K562 (cell line): ENCODE data around the gene CSNK1D. TPM values are rescaled to one million over a fixed set of nuclear protein-coding genes. Genes with fewer than 3 reads are reported as not detected.

Source experiments
- ATAC-seq: fragments of 200-7000 bp; cut with Tn5 transposase; 3 replicates; pipeline ENCODE4 v1.9.1; 2020; ENCODE audit warnings: moderate library complexity
- BruUV-seq: library from RNA; stranded (reverse); fragments of 400-500 nt; replicated peaks from 2 replicates; lab custom pipeline; 2021; lab: Mats Ljungman, UMichigan
- CTCF ChIA-PET: fragments of 300-600 bp; formaldehyde crosslinking; extraction: SDS; loops from one replicate; lab custom pipeline; 2021; ENCODE audit warnings: low intra/inter-chr PET ratio; lab: Yijun Ruan, JAX
- POLR2A ChIA-PET: fragments of 300-600, 350-650 bp; sonication (Branson Sonifier 250); formaldehyde crosslinking; extraction: SDS; loops from one replicate; lab custom pipeline; 2021; ENCODE audit warnings: antibody characterized with exemption, inconsistent platforms; lab: Yijun Ruan, JAX
- DNase-seq, 4 experiments: peaks; one replicate each; pipeline versions ENCODE4 v3.0.0 to v3.0.0-alpha.2; 2011 to 2018; ENCODE audit warnings: low spot score in 3 of 4, mixed read lengths in 3 of 4; ENCODE audit errors: extremely low read depth in 1 of 4
- FAIRE-seq: peaks from 2 replicates; lab custom pipeline; 2011; peaks lifted over from hg19 to GRCh38; lab: Jason Lieb, UNC
- H2AFZ ChIP-seq: 2 replicates; pipeline ENCODE4 v1.6.0; 2011; ENCODE audit warnings: low read depth, low read length, control low read depth, inconsistent platforms
- H3K27ac ChIP-seq: fragments of 200-600 bp; 3 replicates; pipeline ENCODE4 v1.8.0; 2011; ENCODE audit warnings: low read depth, mild to moderate bottlenecking, control low read depth, inconsistent platforms, low read length, moderate library complexity, mixed read lengths; ENCODE audit errors: extremely low read depth
- H3K27me3 ChIP-seq, 2 experiments: fragments of 300-600 bp in 1 of 2; 2 replicates in 1 of 2; 3 replicates in 1 of 2; pipeline versions ENCODE4 v1.6.0 to v1.8.0; 2011; ENCODE audit warnings: inconsistent platforms in 2 of 2, low read length in 2 of 2, mild to moderate bottlenecking in 1 of 2, mixed read lengths in 1 of 2, moderate library complexity in 1 of 2; ENCODE audit not compliant: control insufficient read depth in 2 of 2, insufficient read depth in 2 of 2
- H3K36me3 ChIP-seq: fragments of 300-600 bp; 3 replicates; pipeline ENCODE4 v1.8.0; 2011; ENCODE audit warnings: mild to moderate bottlenecking, low read length, inconsistent platforms; ENCODE audit not compliant: control insufficient read depth, insufficient read depth
- H3K4me1 ChIP-seq, 2 experiments: fragments of 200-600 bp in 1 of 2; replicated peaks in 1 of 2; 2 replicates in 1 of 2; 3 replicates in 1 of 2; pipeline versions ENCODE4 v1.5.1 to v1.8.0; 2011; ENCODE audit warnings: inconsistent platforms in 2 of 2, low read length in 2 of 2, mild to moderate bottlenecking in 1 of 2, mixed read lengths in 1 of 2, moderate library complexity in 1 of 2; ENCODE audit not compliant: control insufficient read depth in 2 of 2, insufficient read depth in 2 of 2
- H3K4me2 ChIP-seq: 2 replicates; pipeline ENCODE4 v1.6.1; 2011; ENCODE audit warnings: low read length, control low read depth, inconsistent platforms, mixed read lengths; ENCODE audit not compliant: insufficient read depth
- H3K4me3 ChIP-seq: fragments of 200-600 bp; sonication (generic), shearing (Covaris generic); 2 replicates; pipeline ENCODE4 v1.5.1; 2016; ENCODE audit warnings: control low read depth, inconsistent platforms
- H3K79me2 ChIP-seq: fragments of 200-600 bp; 3 replicates; pipeline ENCODE4 v1.8.0; 2011; ENCODE audit warnings: low read length, inconsistent platforms; ENCODE audit not compliant: control insufficient read depth, insufficient read depth
- H3K9ac ChIP-seq, 2 experiments: 2 replicates each; pipeline versions ENCODE4 v1.6.0 to v1.6.1; 2011; ENCODE audit warnings: low read depth in 2 of 2, low read length in 2 of 2, control low read depth in 1 of 2, inconsistent platforms in 1 of 2, mild to moderate bottlenecking in 1 of 2, mixed read lengths in 1 of 2; ENCODE audit not compliant: insufficient read depth in 1 of 2
- H3K9me1 ChIP-seq: one replicate; pipeline ENCODE4 v1.6.0; 2011; ENCODE audit warnings: inconsistent platforms, mild to moderate bottlenecking, low read length, moderate library complexity; ENCODE audit not compliant: control insufficient read depth, insufficient read depth
- H3K9me3 ChIP-seq: replicated peaks from 2 replicates; pipeline ENCODE4 v1.5.1; 2011; ENCODE audit warnings: low read depth, low read length, inconsistent platforms; ENCODE audit not compliant: control insufficient read depth, insufficient read depth
- H4K20me1 ChIP-seq: replicated peaks from 2 replicates; pipeline ENCODE4 v1.6.1; 2011; ENCODE audit warnings: low read length, inconsistent platforms, mixed read lengths; ENCODE audit not compliant: control insufficient read depth, insufficient read depth
- GTF2F1 ChIP-seq: IDR thresholded peaks from 2 replicates; pipeline ENCODE4 v1.6.1; 2011; ENCODE audit warnings: low read depth, low read length, improper control_type of control experiment
- MTA1 ChIP-seq: fragments of 450-650 bp; IDR thresholded peaks from 2 replicates; pipeline ENCODE4 v1.6.1; 2017; ENCODE audit warnings: borderline replicate concordance
- PREB ChIP-seq: sonication (generic); formaldehyde crosslinking; IDR thresholded peaks from 2 replicates; pipeline ENCODE4 v1.8.1; 2023; ENCODE audit warnings: mild to moderate bottlenecking, missing genetic modification reagents
- SREBF1 ChIP-seq: fragments of 150-350 bp; IDR thresholded peaks from 2 replicates; pipeline ENCODE4 v1.6.1; 2014; ENCODE audit warnings: antibody characterized with exemption, low read depth, low read length, borderline replicate concordance
- ZNF143 ChIP-seq: sonication (generic); formaldehyde crosslinking; IDR thresholded peaks from 2 replicates; pipeline ENCODE4 v1.9.0; 2022; ENCODE audit warnings: mild to moderate bottlenecking, missing genetic modification reagents
- ZNF282 ChIP-seq: sonication (generic); formaldehyde crosslinking; IDR thresholded peaks from 2 replicates; pipeline ENCODE4 v1.8.1; 2023; ENCODE audit warnings: missing genetic modification reagents
- WGBS: fragments of 100-300 bp; shearing (Covaris generic); methylation state at CpG from one replicate; pipeline ENCODE4 v1.1.6; 2016; ENCODE audit warnings: low coverage, mixed read lengths; ENCODE audit not compliant: insufficient coverage; ENCODE audit errors: missing lambda C conversion rate; 5-methylcytosine and 5-hydroxymethylcytosine counted together
- in situ Hi-C: fragments of 300-500 bp; cut with MboI; formaldehyde crosslinking; loops from 4 replicates; pipeline ENCODE4 v1.15.0; 2018; ENCODE audit warnings: inconsistent platforms, mixed read lengths
- intact Hi-C: fragments of 100-400 bp; cut with micrococcal nuclease; formaldehyde crosslinking; loops from 2 replicates; pipeline ENCODE4 v1.14.2; 2022
- polyA plus RNA-seq, 8 experiments: library from polyadenylated mRNA; depleted of rRNA in 4 of 8; stranded (reverse) in 5 of 8; unstranded in 3 of 8; fragments of >200 nt; fragmentation: Nextera tagmentation in 2 of 8; fragmentation: Illumina TruSeq in 1 of 8; extraction: Ambion mirVana in 2 of 8; extraction: Trizol in 1 of 8; gene quantifications; 2 replicates each; pipeline versions ENCODE4 v1.2.1 to v1.2.3, GENCODE V29; 2011 to 2014; ENCODE audit warnings: inconsistent platforms in 1 of 8, missing spikeins in 1 of 8
- total RNA-seq, 7 experiments: library from RNA; depleted of rRNA in 6 of 7; stranded (reverse); fragments of >200 nt in 6 of 7; fragmentation: Illumina TruSeq in 2 of 7; extraction: Trizol in 2 of 7; gene quantifications; 2 replicates each; pipeline versions ENCODE4 v1.2.1 to v1.2.3, GENCODE V29; 2011 to 2021; ENCODE audit warnings: low replicate concordance in 1 of 7

CSNK1D gene
- total and polyA plus RNA-seq, 9 of the 15 experiments (the other 6 are each of a cell fraction or from before 2014, with no cell fraction given): 6.5 to 133 (median 41.3) TPM

- WGBS: 61% methylated on average over 10 of the region's 10 CpGs
- H3K36me3 ChIP-seq: no peaks in the 10 kb centered on the region
Measured at GRCh38 chr17:82221341-82221902, 52.1 kb downstream of the CSNK1D start.

More at GRCh38 chr17:82221341-82221902, 52.1 kb downstream of the CSNK1D start:
- Histone ChIP-seq H4K20me1 (no peaks in the 10 kb centered on the region), H3K4me2 (no peak overlapping the region), H3K4me1 (peaks cover 25 to 62% of the 10 kb centered on the region in 2 experiments), H3K9ac (no peak overlapping the region), H3K4me3 (no peak overlapping the region), H2AFZ (no peak overlapping the region), H3K27me3 (no peaks in the 10 kb centered on the region), H3K79me2 (no peaks in the 10 kb centered on the region; the same call in 2 of the 3 replicates), H3K27ac (no peak overlapping the region), H3K9me3 (no peaks in the 10 kb centered on the region), H3K9me1 (no peaks in the 10 kb centered on the region)
- intact Hi-C loops (no loop called here), in situ Hi-C loops (no loop called here)
- FAIRE-seq (no peak), DNase-seq (no peak), ATAC-seq (no peak)
- no TSS peak for BruUV-seq
- ChIA-PET CTCF (no interaction called here), POLR2A (interaction anchor here (0.7 kb wide), 2 partner anchors 8 to 18 kb away, joined by 3 read pairs; no protein-coding TSS in a partner anchor)
- no peak for TF ChIP-seq SREBF1
- no peak for TF ChIP-seq PREB
- TF ChIP-seq GTF2F1: no peak
- no peak for TF ChIP-seq MTA1
- TF ChIP-seq ZNF143 (CRISPR knock-in tag): no peak
- TF ChIP-seq ZNF282 (CRISPR knock-in tag): no peak
